Activated CD4-positive, CD25-positive, alpha-beta regulatory T cell treated with anti-CD3 and anti-CD28 coated beads, Interleukin-2, amount 50 U/mL, for 72 hours (primary cell): ENCODE measurements around the gene CDH12.
"Not testable (repeated sequence)": the region's sequence is repeated elsewhere in the genome, so short reads cannot be mapped to it uniquely, and the experiment has no call there.

Source experiments
- DNase-seq: peaks from one replicate; pipeline ENCODE4 v3.0.0; 2021

The CDH12 gene

GRCh38 chr5:22109315-22109714, 743.8 kb downstream of the CDH12 start:
- no peak for DNase-seq

- DNase-seq: no peak
Observed at GRCh38 chr5:22108545-22108944, 744.6 kb downstream of the CDH12 start.

GRCh38 chr5:22102823-22103359, 750.3 kb downstream of the CDH12 start:
- DNase-seq: no peak

- no peak for DNase-seq
Observed at GRCh38 chr5:22088517-22088916, 764.6 kb downstream of the CDH12 start.

GRCh38 chr5:22079566-22079965, 773.6 kb downstream of the CDH12 start:
- no peak for DNase-seq

GRCh38 chr5:22079002-22079401, 774.1 kb downstream of the CDH12 start:
- DNase-seq: no peak

GRCh38 chr5:22076586-22076985, 776.6 kb downstream of the CDH12 start:
- no peak for DNase-seq

- no peak for DNase-seq
Observed at GRCh38 chr5:22070186-22070728, 782.9 kb downstream of the CDH12 start.

GRCh38 chr5:22063717-22064116, 789.4 kb downstream of the CDH12 start:
- no peak for DNase-seq

- no peak for DNase-seq
Observed at GRCh38 chr5:22058620-22059019, 794.5 kb downstream of the CDH12 start.

GRCh38 chr5:22057012-22057411, 796.1 kb downstream of the CDH12 start:
- DNase-seq: no peak

GRCh38 chr5:22056601-22057000, 796.5 kb downstream of the CDH12 start:
- DNase-seq: no peak

- DNase-seq: no peak
Observed at GRCh38 chr5:22053195-22053594, 799.9 kb downstream of the CDH12 start.

GRCh38 chr5:22051881-22052280, 801.3 kb downstream of the CDH12 start:
- DNase-seq: no peak

- DNase-seq: no peak
Observed at GRCh38 chr5:22050931-22051330, 802.2 kb downstream of the CDH12 start.

- DNase-seq: no peak
Observed at GRCh38 chr5:22044229-22044628, 808.9 kb downstream of the CDH12 start.

- DNase-seq: no peak
Observed at GRCh38 chr5:22036061-22036460, 817.1 kb downstream of the CDH12 start.

- DNase-seq: no peak
Observed at GRCh38 chr5:22033066-22033465, 820.1 kb downstream of the CDH12 start.

GRCh38 chr5:22023784-22024183, 829.4 kb downstream of the CDH12 start:
- no peak for DNase-seq

- not testable (repeated sequence) for DNase-seq
Observed at GRCh38 chr5:22012893-22013292, 840.3 kb downstream of the CDH12 start.

GRCh38 chr5:22010808-22011207, 842.3 kb downstream of the CDH12 start:
- not testable (repeated sequence) for DNase-seq

GRCh38 chr5:22001097-22001496, 852.0 kb downstream of the CDH12 start:
- DNase-seq: not testable (repeated sequence)

- DNase-seq: not testable (repeated sequence)
Observed at GRCh38 chr5:21985799-21986198, 867.3 kb downstream of the CDH12 start.

- DNase-seq: not testable (repeated sequence)
Observed at GRCh38 chr5:21951571-21951970, 901.6 kb downstream of the CDH12 start.

GRCh38 chr5:21931116-21931515, 922.0 kb downstream of the CDH12 start:
- no peak for DNase-seq
